ENCODE measurements around the gene APOA5.

Gene APOA5, protein sequence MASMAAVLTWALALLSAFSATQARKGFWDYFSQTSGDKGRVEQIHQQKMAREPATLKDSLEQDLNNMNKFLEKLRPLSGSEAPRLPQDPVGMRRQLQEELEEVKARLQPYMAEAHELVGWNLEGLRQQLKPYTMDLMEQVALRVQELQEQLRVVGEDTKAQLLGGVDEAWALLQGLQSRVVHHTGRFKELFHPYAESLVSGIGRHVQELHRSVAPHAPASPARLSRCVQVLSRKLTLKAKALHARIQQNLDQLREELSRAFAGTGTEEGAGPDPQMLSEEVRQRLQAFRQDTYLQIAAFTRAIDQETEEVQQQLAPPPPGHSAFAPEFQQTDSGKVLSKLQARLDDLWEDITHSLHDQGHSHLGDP

DNA sequence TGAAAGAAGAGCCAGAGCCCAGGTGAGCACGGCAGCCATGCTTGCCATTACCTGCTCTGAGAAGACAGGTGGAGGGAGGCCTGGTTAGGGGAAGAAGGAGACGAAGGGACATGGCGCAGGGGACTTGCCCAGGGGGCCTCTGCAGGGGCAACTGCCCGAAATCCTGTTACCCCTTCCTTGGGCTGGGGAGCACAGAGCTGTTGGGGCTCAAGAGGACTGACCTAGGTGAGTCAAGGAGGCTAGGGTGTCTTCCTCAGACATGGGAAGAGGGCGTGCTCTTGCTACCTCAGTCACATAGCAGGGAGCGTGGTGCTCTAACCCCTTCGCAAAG, at the start of gene APOA5:
Gene APOA5 (minus strand): TSS at position 67 of the 331 bp plus-strand sequence. CDS start 19 bp downstream, at position 48.
- H3K27me3 Mint-ChIP-seq (ENCODE audit: low read depth, poor library complexity), result peaks cover 31% of the 10 kb centered on the region
- TF ChIP-seq, protein P1, sequence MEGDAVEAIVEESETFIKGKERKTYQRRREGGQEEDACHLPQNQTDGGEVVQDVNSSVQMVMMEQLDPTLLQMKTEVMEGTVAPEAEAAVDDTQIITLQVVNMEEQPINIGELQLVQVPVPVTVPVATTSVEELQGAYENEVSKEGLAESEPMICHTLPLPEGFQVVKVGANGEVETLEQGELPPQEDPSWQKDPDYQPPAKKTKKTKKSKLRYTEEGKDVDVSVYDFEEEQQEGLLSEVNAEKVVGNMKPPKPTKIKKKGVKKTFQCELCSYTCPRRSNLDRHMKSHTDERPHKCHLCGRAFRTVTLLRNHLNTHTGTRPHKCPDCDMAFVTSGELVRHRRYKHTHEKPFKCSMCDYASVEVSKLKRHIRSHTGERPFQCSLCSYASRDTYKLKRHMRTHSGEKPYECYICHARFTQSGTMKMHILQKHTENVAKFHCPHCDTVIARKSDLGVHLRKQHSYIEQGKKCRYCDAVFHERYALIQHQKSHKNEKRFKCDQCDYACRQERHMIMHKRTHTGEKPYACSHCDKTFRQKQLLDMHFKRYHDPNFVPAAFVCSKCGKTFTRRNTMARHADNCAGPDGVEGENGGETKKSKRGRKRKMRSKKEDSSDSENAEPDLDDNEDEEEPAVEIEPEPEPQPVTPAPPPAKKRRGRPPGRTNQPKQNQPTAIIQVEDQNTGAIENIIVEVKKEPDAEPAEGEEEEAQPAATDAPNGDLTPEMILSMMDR (IDR thresholded peaks at IDR 0.05), result no peak
- no peak for DNase-seq
- H3K4me3 Mint-ChIP-seq, result peak within 1 kb of the TSS; percentile 39
- H3K27ac Mint-ChIP-seq, result no peak within 1 kb of the TSS
- H3K36me3 Mint-ChIP-seq (ENCODE audit: low read depth), result no peaks in the 10 kb centered on the region
- H3K4me1 Mint-ChIP-seq, result peaks cover 29% of the 10 kb centered on the region
- H3K9me3 Mint-ChIP-seq, result no peaks in the 10 kb centered on the region

DNA sequence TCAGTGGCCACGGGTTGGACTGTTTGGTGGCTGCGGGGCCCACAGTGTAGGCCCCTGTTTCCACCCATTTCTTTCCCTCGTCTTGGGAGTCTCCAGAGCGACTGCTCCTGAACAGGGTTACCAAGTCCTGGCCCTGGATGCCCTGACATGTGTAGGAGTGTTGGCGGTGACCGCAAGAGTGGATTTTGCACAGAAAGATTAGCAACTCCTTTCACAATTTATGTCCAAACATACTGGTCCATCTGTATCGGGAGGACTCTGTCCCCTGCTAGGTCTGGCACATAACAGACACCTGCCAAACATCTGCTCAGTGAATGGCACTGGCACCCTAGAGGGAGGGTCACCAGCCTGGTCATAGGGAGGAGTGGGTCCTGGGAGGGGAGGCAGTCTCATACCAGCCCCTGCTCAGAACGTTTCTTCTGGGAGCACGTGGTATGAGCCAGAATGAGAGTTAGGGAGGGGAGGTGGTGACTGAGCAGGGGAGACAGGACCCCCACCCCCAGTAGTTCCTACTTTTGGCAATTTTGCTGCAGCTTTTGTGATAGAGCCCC, 49.1 kb upstream of the APOA5 start:
- TF ChIP-seq, protein P1 (IDR thresholded peaks at IDR 0.05), result no peak
- H3K4me3 Mint-ChIP-seq, result no peak overlapping the region
- no peak overlapping the region for H3K27ac Mint-ChIP-seq
- no peaks in the 10 kb centered on the region for H3K27me3 Mint-ChIP-seq (ENCODE audit: low read depth, poor library complexity)
- H3K9me3 Mint-ChIP-seq, result no peaks in the 10 kb centered on the region
- no peak for DNase-seq
- peaks cover 29% of the 10 kb centered on the region for H3K4me1 Mint-ChIP-seq
- H3K36me3 Mint-ChIP-seq (ENCODE audit: low read depth), result peaks cover 23% of the 10 kb centered on the region

DNA sequence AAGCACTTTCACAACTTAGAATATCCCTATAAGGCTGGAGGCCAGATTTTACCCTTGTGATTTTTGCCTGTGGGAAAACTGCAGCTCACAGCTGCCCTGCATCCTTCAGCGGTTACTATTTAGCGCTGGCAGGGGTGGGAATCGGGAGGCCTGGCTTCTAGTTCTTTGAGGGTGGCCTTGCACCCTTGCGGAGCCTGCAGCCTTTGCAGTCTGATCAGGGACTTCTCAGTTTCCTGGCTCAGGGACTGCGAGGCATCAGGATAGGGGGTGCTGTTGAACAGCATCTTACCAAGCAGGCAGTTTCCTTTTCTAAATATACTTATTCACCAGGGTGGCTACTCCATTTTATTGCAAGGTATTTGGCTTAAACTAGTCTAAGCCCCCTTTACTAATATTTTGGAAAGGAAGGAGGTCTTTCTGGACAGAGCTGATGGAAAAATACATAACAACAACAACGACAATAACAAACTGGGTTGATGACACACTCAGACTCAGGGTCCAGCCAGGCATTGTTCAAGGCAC, 48.6 kb upstream of the APOA5 start:
- Mint-ChIP-seq H3K4me1 (peaks cover 33% of the 10 kb centered on the region), H3K4me3 (no peak overlapping the region), H3K27me3 (ENCODE audit: low read depth, poor library complexity) (peaks cover 4% of the 10 kb centered on the region), H3K27ac (peak overlapping the region; percentile 54), H3K9me3 (no peaks in the 10 kb centered on the region), H3K36me3 (ENCODE audit: low read depth) (peaks cover 21% of the 10 kb centered on the region)
- TF ChIP-seq, protein P1 (IDR thresholded peaks at IDR 0.05), result no peak
- no peak for DNase-seq

DNA sequence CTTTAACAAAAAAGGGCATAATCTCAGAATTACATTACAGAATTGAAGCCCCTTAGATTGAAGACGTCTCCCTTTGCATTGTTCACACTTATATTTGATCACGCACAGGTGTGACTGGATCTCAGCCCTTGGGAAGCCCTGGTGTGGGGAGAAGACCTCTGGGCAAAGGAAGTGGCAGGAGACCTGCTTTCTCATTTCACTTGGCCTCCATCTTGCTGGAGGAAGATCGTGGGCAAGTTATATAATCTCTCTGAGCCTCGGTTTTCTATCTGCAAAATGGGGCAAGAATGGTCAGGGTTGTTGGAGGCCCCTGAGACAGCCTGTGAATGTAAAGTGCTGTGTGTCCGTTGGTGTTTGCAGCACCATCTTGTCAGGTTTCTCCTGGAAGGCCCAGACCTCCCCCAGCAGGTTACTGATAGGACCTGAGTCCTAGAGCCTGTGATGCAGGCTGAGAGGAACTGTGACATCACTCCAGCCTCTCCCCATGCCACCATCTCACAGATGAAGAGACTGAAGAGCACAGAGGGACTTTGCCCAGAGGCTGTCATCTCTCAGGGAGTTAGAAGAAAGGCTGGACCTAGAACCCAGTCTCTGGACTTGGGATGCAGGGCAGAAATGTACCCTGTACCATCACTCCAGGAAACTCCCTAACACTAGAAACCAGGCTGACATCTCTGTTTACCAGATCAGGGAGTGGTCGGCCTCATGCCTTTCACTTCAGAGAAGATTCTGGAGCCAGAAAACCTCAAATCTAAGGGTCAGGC, 46.8 kb upstream of the APOA5 start:
- TF ChIP-seq, protein P1 (IDR thresholded peaks at IDR 0.05), result no peak
- Mint-ChIP-seq H3K36me3 (ENCODE audit: low read depth) (peaks cover 8% of the 10 kb centered on the region), H3K27me3 (ENCODE audit: low read depth, poor library complexity) (peaks cover 13% of the 10 kb centered on the region), H3K27ac (no peak overlapping the region), H3K4me1 (peaks cover 45% of the 10 kb centered on the region), H3K4me3 (no peak overlapping the region), H3K9me3 (no peaks in the 10 kb centered on the region)
- no peak for DNase-seq

DNA sequence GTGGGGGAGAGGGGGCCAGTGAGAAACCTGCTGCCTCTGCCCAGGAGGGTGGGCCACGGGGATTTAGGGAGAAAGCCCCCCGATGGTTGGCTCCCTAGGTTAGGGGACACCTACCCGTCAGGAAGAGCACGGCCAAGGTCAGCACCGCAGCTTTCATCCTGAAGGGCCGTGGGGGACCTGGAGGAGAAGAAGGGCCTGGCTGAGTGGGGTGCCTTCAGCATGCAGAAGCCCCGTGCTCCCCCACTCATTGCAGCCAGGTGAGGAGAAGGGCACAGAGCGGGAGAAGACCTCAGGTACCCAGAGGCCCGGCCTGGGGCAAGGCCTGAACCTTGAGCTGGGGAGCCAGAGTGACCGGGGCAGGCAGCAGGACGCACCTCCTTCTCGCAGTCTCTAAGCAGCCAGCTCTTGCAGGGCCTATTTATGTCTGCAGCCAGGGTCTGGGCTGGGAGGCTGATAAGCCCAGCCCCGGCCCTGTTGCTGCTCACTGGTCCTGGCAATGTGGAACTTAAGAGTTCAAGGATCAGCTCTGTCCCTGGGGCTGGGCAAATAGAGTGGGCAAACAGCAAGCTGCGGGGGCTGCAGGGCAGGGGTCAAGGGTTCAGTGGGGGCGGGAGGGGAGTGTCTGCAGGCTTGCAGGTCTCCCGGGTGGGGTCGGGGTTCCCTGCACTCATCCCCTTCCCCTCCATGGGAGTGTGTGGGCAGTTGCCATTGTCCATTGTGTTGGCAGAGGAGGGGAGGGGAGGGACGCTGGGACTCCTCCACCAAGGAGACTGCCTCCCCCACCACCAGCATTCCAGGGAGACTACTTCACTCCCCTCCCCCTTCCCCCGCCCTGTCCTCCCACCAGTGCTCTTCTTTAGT, 45.8 kb upstream of the APOA5 start, which contains the start of gene APOA1:
Gene APOA1 (minus strand): TSS at position 392 of the 861 bp plus-strand sequence. CDS start 235 bp downstream, at position 157.
- Mint-ChIP-seq H3K27ac (no peak within 1 kb of the TSS), H3K27me3 (ENCODE audit: low read depth, poor library complexity) (peaks cover 17% of the 10 kb centered on the region), H3K9me3 (no peaks in the 10 kb centered on the region), H3K4me1 (peaks cover 45% of the 10 kb centered on the region), H3K4me3 (no peak within 1 kb of the TSS), H3K36me3 (ENCODE audit: low read depth) (no peaks in the 10 kb centered on the region)
- TF ChIP-seq, protein P1 (IDR thresholded peaks at IDR 0.05), result no peak
- peak; percentile 33 for DNase-seq

All from nephron progenitor cell (in vitro differentiated cells).